ENCODE results near the gene CHTOP.

The CHTOP gene

DNA sequence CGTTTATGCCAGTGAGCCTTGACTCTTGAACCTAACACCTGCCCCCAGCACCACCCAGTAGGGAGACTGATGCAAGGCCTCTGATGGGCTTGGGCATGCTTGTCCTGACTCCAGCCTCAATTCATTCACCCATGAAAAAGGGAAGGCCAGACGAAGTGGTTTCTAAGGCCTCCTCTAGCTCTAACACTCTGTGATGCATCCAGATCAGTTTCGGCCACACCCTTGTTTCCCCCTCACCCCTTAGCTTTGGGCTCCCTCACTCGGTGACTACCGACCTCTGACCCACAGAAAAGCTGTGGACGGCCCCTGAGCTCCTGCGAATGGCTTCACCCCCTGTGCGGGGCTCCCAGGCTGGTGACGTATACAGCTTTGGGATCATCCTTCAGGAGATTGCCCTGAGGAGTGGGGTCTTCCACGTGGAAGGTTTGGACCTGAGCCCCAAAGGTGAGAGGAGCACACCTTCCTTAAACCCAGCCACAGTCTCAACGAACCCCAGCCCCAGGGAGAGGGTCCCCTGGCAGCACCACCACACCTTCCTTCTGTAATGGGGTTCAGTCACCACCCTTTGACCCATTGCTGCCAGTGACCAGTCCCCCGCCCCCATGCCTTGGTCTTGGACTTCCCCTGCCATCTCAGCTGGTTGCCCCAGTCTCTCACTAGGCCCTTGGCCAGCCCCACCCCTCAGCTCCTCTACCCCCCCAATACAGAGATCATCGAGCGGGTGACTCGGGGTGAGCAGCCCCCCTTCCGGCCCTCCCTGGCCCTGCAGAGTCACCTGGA, 53.7 kb downstream of the CHTOP start:
- TF ChIP-seq, protein P1, sequence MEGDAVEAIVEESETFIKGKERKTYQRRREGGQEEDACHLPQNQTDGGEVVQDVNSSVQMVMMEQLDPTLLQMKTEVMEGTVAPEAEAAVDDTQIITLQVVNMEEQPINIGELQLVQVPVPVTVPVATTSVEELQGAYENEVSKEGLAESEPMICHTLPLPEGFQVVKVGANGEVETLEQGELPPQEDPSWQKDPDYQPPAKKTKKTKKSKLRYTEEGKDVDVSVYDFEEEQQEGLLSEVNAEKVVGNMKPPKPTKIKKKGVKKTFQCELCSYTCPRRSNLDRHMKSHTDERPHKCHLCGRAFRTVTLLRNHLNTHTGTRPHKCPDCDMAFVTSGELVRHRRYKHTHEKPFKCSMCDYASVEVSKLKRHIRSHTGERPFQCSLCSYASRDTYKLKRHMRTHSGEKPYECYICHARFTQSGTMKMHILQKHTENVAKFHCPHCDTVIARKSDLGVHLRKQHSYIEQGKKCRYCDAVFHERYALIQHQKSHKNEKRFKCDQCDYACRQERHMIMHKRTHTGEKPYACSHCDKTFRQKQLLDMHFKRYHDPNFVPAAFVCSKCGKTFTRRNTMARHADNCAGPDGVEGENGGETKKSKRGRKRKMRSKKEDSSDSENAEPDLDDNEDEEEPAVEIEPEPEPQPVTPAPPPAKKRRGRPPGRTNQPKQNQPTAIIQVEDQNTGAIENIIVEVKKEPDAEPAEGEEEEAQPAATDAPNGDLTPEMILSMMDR (IDR thresholded peaks at IDR 0.05; ENCODE audit: low read depth, low read length, poor library complexity, severe bottlenecking) = no peak
- no peak for TF ChIP-seq EZH2phosphoT487 (IDR thresholded peaks at IDR 0.05; ENCODE audit: borderline replicate concordance, low read length)
- H3K27me3 ChIP-seq (ENCODE audit: control insufficient read depth, low read length) = peaks cover 27% of the 10 kb centered on the region
- H3K27ac ChIP-seq (ENCODE audit: low read depth, low read length) = no peak overlapping the region
- H3K36me3 ChIP-seq (ENCODE audit: control insufficient read depth, low read length) = no peaks in the 10 kb centered on the region
- H3F3A ChIP-seq (ENCODE audit: control insufficient read depth, insufficient read depth) = no peaks in the 10 kb centered on the region
- no peak overlapping the region for H3K4me2 ChIP-seq (ENCODE audit: low read length)
- no peaks in the 10 kb centered on the region for H4K20me1 ChIP-seq (ENCODE audit: control insufficient read depth, insufficient read depth, low read depth, low read length)
- peaks cover 11% of the 10 kb centered on the region; the same call in 1 of the 2 replicates for H3K4me1 ChIP-seq (ENCODE audit: control insufficient read depth, low read length)
- no peaks in the 10 kb centered on the region for H3K9me3 ChIP-seq (ENCODE audit: control insufficient read depth, insufficient read depth, low read length)
- H3K4me3 ChIP-seq (ENCODE audit: low read length) = no peak overlapping the region
- no peaks in the 10 kb centered on the region for H3K9me2 ChIP-seq (replicated peaks; ENCODE audit: control insufficient read depth, low read length)
- no peaks in the 10 kb centered on the region for H3K79me2 ChIP-seq (ENCODE audit: control insufficient read depth, low read length)

DNA sequence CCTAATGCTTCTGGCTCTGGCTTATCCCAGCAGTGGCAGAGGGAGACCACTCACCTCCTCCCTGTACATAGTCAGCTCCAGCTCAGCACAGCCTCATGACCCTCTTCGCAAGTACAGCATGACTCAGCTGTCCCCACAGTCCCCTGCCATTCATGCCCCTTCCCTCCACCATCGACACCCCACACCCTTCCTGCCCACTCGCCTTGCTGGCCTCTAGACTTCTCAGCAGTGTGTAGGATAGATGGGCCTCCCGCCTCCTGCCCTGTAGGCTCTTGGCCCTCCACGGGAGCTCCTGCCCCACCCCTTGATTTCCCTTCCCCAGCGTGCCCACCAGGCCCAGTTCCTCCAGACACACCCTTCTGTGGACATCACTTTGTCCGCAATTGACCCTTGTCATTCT, 54.4 kb downstream of the CHTOP start:
- peaks cover 22% of the 10 kb centered on the region for H3K27me3 ChIP-seq (ENCODE audit: control insufficient read depth, low read length)
- no peak for TF ChIP-seq EZH2phosphoT487 (IDR thresholded peaks at IDR 0.05; ENCODE audit: borderline replicate concordance, low read length)
- TF ChIP-seq, protein P1 (IDR thresholded peaks at IDR 0.05; ENCODE audit: low read depth, low read length, poor library complexity, severe bottlenecking) = no peak
- H3K4me3 ChIP-seq (ENCODE audit: low read length) = no peak overlapping the region
- H3K9me2 ChIP-seq (replicated peaks; ENCODE audit: control insufficient read depth, low read length) = no peaks in the 10 kb centered on the region
- no peaks in the 10 kb centered on the region for H3K36me3 ChIP-seq (ENCODE audit: control insufficient read depth, low read length)
- no peaks in the 10 kb centered on the region for H4K20me1 ChIP-seq (ENCODE audit: control insufficient read depth, insufficient read depth, low read depth, low read length)
- H3K4me2 ChIP-seq (ENCODE audit: low read length) = no peak overlapping the region
- no peaks in the 10 kb centered on the region for H3K9me3 ChIP-seq (ENCODE audit: control insufficient read depth, insufficient read depth, low read length)
- H3K4me1 ChIP-seq (ENCODE audit: control insufficient read depth, low read length) = peaks cover 11% of the 10 kb centered on the region; the same call in 1 of the 2 replicates
- H3K79me2 ChIP-seq (ENCODE audit: control insufficient read depth, low read length) = no peaks in the 10 kb centered on the region
- H3K27ac ChIP-seq (ENCODE audit: low read depth, low read length) = no peak overlapping the region
- H3F3A ChIP-seq (ENCODE audit: control insufficient read depth, insufficient read depth) = no peaks in the 10 kb centered on the region

DNA sequence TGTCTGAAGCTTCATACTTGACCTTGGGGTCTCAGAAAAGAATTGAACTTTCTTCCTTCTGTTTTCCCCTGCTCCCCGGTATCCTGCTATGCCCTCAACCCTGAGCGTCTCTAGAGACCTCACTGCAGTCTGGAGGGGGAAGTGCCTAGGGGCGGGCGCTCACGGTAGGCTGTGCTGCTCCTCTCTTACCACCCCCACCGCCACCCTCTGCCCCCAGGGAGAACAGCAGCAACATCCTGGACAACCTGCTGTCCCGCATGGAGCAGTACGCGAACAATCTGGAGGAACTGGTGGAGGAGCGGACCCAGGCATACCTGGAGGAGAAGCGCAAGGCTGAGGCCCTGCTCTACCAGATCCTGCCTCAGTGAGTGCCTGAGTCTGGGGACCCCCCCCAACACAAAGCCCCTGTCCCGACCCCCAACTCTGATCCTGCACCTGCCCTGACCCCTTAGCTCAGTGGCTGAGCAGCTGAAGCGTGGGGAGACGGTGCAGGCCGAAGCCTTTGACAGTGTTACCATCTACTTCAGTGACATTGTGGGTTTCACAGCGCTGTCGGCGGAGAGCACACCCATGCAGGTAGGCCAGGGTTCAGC, 55.0 kb downstream of the CHTOP start:
- Histone ChIP-seq H3K79me2 (ENCODE audit: control insufficient read depth, low read length) (no peaks in the 10 kb centered on the region), H3K9me2 (replicated peaks; ENCODE audit: control insufficient read depth, low read length) (no peaks in the 10 kb centered on the region), H3K27me3 (ENCODE audit: control insufficient read depth, low read length) (peaks cover 19% of the 10 kb centered on the region), H4K20me1 (ENCODE audit: control insufficient read depth, insufficient read depth, low read depth, low read length) (no peaks in the 10 kb centered on the region), H3K36me3 (ENCODE audit: control insufficient read depth, low read length) (no peaks in the 10 kb centered on the region), H3K4me2 (ENCODE audit: low read length) (no peak overlapping the region), H3F3A (ENCODE audit: control insufficient read depth, insufficient read depth) (no peaks in the 10 kb centered on the region), H3K9me3 (ENCODE audit: control insufficient read depth, insufficient read depth, low read length) (no peaks in the 10 kb centered on the region), H3K27ac (ENCODE audit: low read depth, low read length) (no peak overlapping the region), H3K4me3 (ENCODE audit: low read length) (no peak overlapping the region), H3K4me1 (ENCODE audit: control insufficient read depth, low read length) (peaks cover 11% of the 10 kb centered on the region; the same call in 1 of the 2 replicates)
- no peak for TF ChIP-seq EZH2phosphoT487 (IDR thresholded peaks at IDR 0.05; ENCODE audit: borderline replicate concordance, low read length)
- TF ChIP-seq, protein P1 (IDR thresholded peaks at IDR 0.05; ENCODE audit: low read depth, low read length, poor library complexity, severe bottlenecking) = no peak

Measured in DOHH2 (cell line).